Fibroblast of lung (primary cell): ENCODE data around the gene UPF2. TPM values are rescaled to one million over a fixed set of nuclear protein-coding genes. Genes with fewer than 3 reads are reported as not detected.
"Not testable (repeated sequence)": the region's sequence is repeated elsewhere in the genome, so short reads cannot be mapped to it uniquely, and the experiment has no call there.

Source experiments
- DNase-seq, 2 donors: peaks; one replicate each; pipeline versions ENCODE4 v3.0.0 to v3.0.0-alpha.2; 2010; ENCODE audit warnings: low read depth in 2 of 2
- H2AFZ ChIP-seq: 2 replicates; pipeline ENCODE4 v1.5.1; 2012; ENCODE audit warnings: low read length, control low read depth, inconsistent platforms
- H3K27ac ChIP-seq: 2 replicates; pipeline ENCODE4 v1.5.1; 2011; ENCODE audit warnings: low read length, control low read depth; ENCODE audit not compliant: insufficient read depth
- H3K27me3 ChIP-seq: 2 replicates; pipeline ENCODE4 v1.5.1; 2011; ENCODE audit warnings: mild to moderate bottlenecking, low read length; ENCODE audit not compliant: control insufficient read depth, insufficient read depth
- H3K36me3 ChIP-seq: 2 replicates; pipeline ENCODE4 v1.5.1; 2011; ENCODE audit warnings: low read length; ENCODE audit not compliant: control insufficient read depth, insufficient read depth
- H3K4me1 ChIP-seq: 2 replicates; pipeline ENCODE4 v1.5.1; 2011; ENCODE audit warnings: low read length; ENCODE audit not compliant: control insufficient read depth, insufficient read depth; ENCODE audit errors: extremely low read depth
- H3K4me2 ChIP-seq: 2 replicates; pipeline ENCODE4 v1.5.1; 2011; ENCODE audit warnings: low read length, control low read depth; ENCODE audit not compliant: insufficient read depth; ENCODE audit errors: extremely low read depth
- H3K4me3 ChIP-seq, 4 experiments: fragments of 200-600 bp in 1 of 4; sonication (generic) in 1 of 4; replicated peaks in 1 of 4; 2 replicates each; pipeline ENCODE4 v1.5.1; 2011 to 2016; ENCODE audit warnings: low read length in 4 of 4, low read depth in 3 of 4, mild to moderate bottlenecking in 3 of 4, control low read depth in 2 of 4, inconsistent platforms in 1 of 4, mixed read lengths in 1 of 4; ENCODE audit not compliant: insufficient read depth in 1 of 4; ENCODE audit errors: control extremely low read depth in 1 of 4
- H3K79me2 ChIP-seq: 2 replicates; pipeline ENCODE4 v1.5.1; 2012; ENCODE audit warnings: mild to moderate bottlenecking, low read length, inconsistent platforms; ENCODE audit not compliant: control insufficient read depth, insufficient read depth
- H3K9ac ChIP-seq: 2 replicates; pipeline ENCODE4 v1.5.1; 2011; ENCODE audit warnings: mild to moderate bottlenecking, low read length, control low read depth; ENCODE audit not compliant: insufficient read depth
- H3K9me3 ChIP-seq: 2 replicates; pipeline ENCODE4 v1.5.1; 2012; ENCODE audit warnings: low read depth, low read length; ENCODE audit not compliant: control insufficient read depth, insufficient read depth
- H4K20me1 ChIP-seq: 2 replicates; pipeline ENCODE4 v1.5.1; 2011; ENCODE audit warnings: low read length; ENCODE audit not compliant: control insufficient read depth, insufficient read depth; ENCODE audit errors: extremely low read depth
- CTCF ChIP-seq, 2 donors: IDR thresholded peaks in 1 of 2; conservative IDR thresholded peaks in 1 of 2; 1 replicate in 1 of 2; 2 replicates in 1 of 2; pipeline ENCODE4 v1.5.1; 2011 to 2012; ENCODE audit warnings: low read length in 2 of 2, control low read depth in 1 of 2, inconsistent platforms in 1 of 2, low read depth in 1 of 2, mild to moderate bottlenecking in 1 of 2
- EZH2 ChIP-seq: IDR thresholded peaks from 2 replicates; pipeline ENCODE4 v1.5.1; 2012; ENCODE audit warnings: low read length, control low read depth, mild to moderate bottlenecking; ENCODE audit errors: missing control alignments
- polyA plus RNA-seq, 2 donors: library from polyadenylated mRNA; depleted of rRNA in 1 of 2; stranded (reverse) in 1 of 2; unstranded in 1 of 2; fragments of >200 nt; gene quantifications; 2 replicates each; pipeline ENCODE4 v1.2.1, GENCODE V29; 2011 to 2012; ENCODE audit warnings: missing spikeins in 1 of 2
- total RNA-seq: library from RNA; depleted of rRNA; stranded (reverse); fragments of >200 nt; gene quantifications from 2 replicates; pipeline ENCODE4 v1.2.1, GENCODE V29; 2014

The UPF2 gene
- total and polyA plus RNA-seq, 2 donors (not counting 1 experiment from before 2014, with no cell fraction given): 20.8 to 22.6 TPM

GRCh38 chr10:11894381-11895107, 148.1 kb downstream of the UPF2 start:
- no peak overlapping the region for H3K9ac ChIP-seq
- no peaks in the 10 kb centered on the region for H3K27me3 ChIP-seq
- H3K4me3 ChIP-seq: no peak overlapping the region
- no peaks in the 10 kb centered on the region for H4K20me1 ChIP-seq
- no peak overlapping the region for H2AFZ ChIP-seq
- DNase-seq: no peak
- no peaks in the 10 kb centered on the region for H3K9me3 ChIP-seq
- no peaks in the 10 kb centered on the region for H3K79me2 ChIP-seq
- H3K4me2 ChIP-seq: no peak overlapping the region
- no peaks in the 10 kb centered on the region for H3K36me3 ChIP-seq
- no peak overlapping the region for H3K27ac ChIP-seq
- no peaks in the 10 kb centered on the region for H3K4me1 ChIP-seq
- no peak for TF ChIP-seq CTCF (conservative IDR thresholded peaks at IDR 0.05 in 1 of 2, IDR thresholded peaks at IDR 0.05 in 1 of 2; ENCODE audit: low read depth in 1 of 2, low read length in 2 of 2)
- TF ChIP-seq EZH2: no peak

- DNase-seq: no peak
- Histone ChIP-seq H3K4me2 (no peak overlapping the region), H3K27ac (no peak overlapping the region), H2AFZ (no peak overlapping the region), H3K36me3 (no peaks in the 10 kb centered on the region), H4K20me1 (no peaks in the 10 kb centered on the region), H3K4me1 (no peaks in the 10 kb centered on the region), H3K9ac (no peak overlapping the region), H3K27me3 (no peaks in the 10 kb centered on the region), H3K9me3 (no peaks in the 10 kb centered on the region), H3K79me2 (no peaks in the 10 kb centered on the region), H3K4me3 (no peak overlapping the region)
- TF ChIP-seq CTCF (conservative IDR thresholded peaks at IDR 0.05 in 1 of 2, IDR thresholded peaks at IDR 0.05 in 1 of 2; ENCODE audit: low read depth in 1 of 2, low read length in 2 of 2) (no peak), EZH2 (no peak)
Measured at GRCh38 chr10:11893749-11894278, 148.8 kb downstream of the UPF2 start.

- Histone ChIP-seq H3K4me3 (no peak overlapping the region), H2AFZ (no peak overlapping the region), H3K36me3 (no peaks in the 10 kb centered on the region), H4K20me1 (no peaks in the 10 kb centered on the region), H3K4me1 (no peaks in the 10 kb centered on the region), H3K27me3 (no peaks in the 10 kb centered on the region), H3K9ac (no peak overlapping the region), H3K9me3 (no peaks in the 10 kb centered on the region), H3K4me2 (no peak overlapping the region), H3K79me2 (no peaks in the 10 kb centered on the region), H3K27ac (no peak overlapping the region)
- TF ChIP-seq CTCF (conservative IDR thresholded peaks at IDR 0.05 in 1 of 2, IDR thresholded peaks at IDR 0.05 in 1 of 2; ENCODE audit: low read depth in 1 of 2, low read length in 2 of 2): no peak
- TF ChIP-seq EZH2: no peak
- DNase-seq: no peak
Measured at GRCh38 chr10:11891776-11892486, 150.7 kb downstream of the UPF2 start.

- DNase-seq, H3K9ac ChIP-seq, H2AFZ ChIP-seq, H3K27me3 ChIP-seq, H3K36me3 ChIP-seq, H3K4me1 ChIP-seq, H3K79me2 ChIP-seq, H3K27ac ChIP-seq, H3K4me2 ChIP-seq, H4K20me1 ChIP-seq, H3K9me3 ChIP-seq, H3K4me3 ChIP-seq: not testable (repeated sequence)
Measured at GRCh38 chr10:11889263-11889662, 153.3 kb downstream of the UPF2 start.
